GM19468 (cell line): ENCODE results near the gene FIBP.
A peak's percentile ranks its signal among the peaks of the same experiment; 100 is the strongest.
"Not testable (repeated sequence)": the region's sequence is repeated elsewhere in the genome, so short reads cannot be mapped to it uniquely, and the experiment has no call there.

ENCODE experiments used
- ATAC-seq: cut with Tn5 transposase; IDR thresholded peaks from one replicate; pipeline ENCODE4 v1.9.1; 2021; ENCODE audit warnings: mild to moderate bottlenecking, moderate library complexity, moderate number of reproducible peaks; ENCODE audit not compliant: unreplicated experiment; ENCODE audit errors: extremely low read depth

Gene FIBP

DNA sequence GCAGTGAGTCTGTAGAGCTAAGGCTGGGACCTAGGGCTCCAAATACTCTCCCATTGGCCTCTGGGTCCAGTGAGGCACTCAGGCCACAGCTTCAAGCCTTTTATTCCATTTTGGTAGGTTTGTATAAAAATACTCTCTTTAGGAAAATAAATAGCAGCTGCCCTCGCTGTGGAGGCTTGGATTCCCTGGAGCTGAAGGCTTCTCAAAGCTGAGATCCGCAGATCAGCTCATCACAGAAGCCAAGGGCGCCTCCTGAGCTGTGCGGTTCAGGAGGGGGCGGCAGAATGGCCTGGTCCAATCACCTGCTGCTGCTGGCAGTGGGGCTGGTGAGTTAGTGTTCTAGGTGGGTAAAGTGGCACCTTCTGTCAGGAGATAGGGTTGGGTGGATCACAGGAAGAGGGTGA is 3.9 kb upstream of the FIBP start:
- ATAC-seq = not testable (repeated sequence)

DNA sequence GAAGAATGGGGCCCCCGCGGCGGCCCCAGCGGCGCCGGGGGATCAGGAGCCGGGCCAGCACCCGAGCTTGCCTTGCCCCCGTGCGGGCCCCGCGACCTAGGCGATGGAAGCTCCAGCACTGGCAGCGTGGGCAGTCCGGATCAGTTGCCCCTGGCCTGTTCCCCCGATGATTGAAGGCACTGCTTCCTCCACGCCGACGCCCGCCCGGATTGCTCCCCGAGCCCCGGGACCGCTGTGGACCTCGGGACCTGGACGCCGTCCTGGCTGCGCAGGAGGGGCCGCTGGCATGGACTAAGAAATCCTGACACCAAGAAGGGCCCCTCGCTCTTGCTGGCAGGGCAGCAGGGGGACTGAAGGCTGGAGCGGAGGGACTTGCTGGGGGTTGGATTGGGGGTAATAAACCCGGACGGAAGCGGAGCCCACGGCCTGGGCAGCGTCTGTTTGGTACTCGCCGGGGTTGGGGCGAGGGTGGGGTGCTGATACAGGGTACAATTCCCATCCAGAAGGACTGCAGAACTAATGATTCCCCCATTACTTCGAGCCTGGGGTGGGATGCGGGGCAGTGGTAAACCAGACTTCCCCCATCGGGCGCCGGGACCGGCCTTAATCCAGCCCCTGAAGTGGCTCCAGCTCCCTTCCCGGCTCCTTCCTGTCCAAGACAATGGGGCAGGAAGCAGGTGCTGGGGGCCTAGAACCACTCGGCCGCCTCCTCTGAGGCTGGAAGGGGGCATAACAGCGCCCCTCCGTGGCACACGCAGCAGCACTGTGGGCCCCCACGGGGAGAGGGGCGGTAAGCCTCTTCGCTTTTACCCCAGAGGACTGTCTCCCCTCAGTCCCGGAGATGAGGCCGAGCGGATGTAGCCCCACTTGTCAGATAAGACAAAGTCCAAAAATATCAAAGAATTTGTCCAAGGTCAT is 3.2 kb upstream of the FIBP start:
- no peak for ATAC-seq

DNA sequence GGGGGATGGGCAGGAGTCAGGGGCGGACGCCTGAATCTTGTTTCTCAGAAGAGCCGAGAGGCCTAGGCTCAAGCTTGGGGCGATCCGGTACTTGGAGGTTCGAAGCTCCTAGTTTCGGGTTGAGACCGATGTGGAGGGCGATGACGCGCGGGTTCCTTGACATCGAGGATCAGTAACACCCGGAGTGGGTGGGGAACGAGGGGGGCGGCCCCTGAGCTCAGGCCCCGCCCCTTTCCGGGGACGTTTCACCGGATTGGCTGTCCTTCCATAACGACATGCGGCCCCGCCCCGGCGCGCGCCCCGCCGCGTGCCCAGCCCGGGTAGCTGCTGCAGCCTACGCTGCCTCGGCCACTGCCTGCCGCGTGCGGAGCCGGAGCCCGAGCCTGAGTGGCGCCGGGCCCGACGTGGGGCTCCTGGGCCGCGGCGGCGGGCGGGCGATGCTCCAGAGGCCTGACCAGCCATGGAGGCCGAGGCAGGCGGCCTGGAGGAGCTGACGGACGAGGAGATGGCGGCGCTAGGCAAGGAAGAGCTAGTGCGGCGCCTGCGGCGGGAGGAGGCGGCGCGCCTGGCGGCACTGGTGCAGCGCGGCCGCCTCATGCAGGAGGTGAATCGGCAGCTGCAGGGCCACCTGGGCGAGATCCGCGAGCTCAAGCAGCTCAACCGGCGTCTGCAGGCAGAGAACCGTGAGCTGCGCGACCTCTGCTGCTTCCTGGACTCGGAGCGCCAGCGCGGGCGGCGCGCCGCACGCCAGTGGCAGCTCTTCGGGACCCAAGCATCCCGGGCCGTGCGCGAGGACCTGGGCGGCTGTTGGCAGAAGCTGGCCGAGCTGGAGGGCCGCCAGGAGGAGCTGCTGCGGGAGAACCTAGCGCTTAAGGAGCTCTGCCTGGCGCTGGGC is 2.3 kb upstream of the FIBP start, which contains the start of gene CCDC85B:
CCDC85B (plus strand) TSS at position 350 of the 895 bp plus-strand sequence; CDS start at position 461, 111 bp downstream.
- peak; percentile 63 for ATAC-seq

DNA sequence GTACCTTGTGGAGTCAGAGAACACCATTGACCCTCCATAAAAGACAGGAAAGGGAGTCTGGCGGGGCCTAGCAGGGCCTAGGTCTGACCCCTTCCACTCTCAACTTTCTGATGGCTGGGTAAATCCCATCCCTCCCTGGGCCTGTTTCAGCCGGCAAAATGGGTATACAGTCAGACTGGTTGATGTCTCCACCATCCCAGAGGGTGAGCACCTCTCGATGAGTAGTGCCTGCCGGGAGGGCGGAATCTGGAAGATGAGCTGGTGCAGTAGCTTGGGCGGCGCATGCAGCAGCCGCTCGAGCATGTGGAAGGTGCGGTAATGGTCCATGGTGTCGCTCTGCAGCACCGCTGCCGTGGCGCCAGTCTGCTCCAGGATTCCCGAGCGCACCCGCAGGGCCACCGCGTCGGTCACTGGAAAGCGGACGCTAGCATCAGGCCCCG is 528 bp downstream of the FIBP start:
- ATAC-seq = no peak

DNA sequence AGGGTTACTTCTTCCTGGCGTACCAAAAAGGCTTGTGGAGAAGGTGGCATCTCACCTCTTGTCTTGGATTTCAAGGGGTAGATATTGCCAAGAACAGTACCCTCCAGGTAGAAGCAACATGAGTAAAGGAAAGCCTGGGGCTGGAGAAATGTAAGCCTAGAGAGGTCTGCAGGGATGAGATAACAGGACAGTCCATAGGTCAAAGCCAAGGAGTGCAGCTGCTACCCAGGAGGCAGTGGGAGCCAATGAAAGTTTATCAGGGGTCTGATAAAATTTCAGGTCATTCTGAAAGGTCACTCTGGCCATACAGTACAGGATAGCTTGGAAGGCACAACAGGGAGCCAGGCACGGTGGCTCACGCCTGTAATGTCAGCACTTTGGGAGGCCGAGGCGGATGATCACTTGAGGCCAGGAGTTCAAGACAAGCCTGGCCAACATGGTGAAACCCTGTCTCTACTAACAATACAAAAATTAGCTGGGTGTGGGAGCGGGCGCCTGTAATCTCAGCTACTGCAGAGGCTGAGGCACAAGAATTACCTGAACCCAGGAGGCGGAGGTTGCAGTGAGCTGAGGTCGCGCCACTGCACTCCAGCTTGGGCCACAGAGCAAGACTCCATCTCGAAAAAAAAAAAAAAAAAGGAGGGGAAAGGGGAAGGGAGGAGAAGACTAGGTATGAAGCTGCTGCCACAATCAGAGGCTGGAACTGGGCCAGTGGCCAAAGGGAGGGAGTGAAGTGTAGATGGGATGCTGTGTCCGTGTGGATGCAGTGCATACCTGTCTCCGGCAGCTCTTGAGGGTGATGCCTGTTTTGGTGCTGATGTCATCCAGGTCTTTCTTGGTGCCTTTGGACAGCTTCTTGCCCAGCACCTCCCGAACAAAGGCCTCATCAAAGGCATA is 1.2 kb downstream of the FIBP start:
- ATAC-seq = no peak

DNA sequence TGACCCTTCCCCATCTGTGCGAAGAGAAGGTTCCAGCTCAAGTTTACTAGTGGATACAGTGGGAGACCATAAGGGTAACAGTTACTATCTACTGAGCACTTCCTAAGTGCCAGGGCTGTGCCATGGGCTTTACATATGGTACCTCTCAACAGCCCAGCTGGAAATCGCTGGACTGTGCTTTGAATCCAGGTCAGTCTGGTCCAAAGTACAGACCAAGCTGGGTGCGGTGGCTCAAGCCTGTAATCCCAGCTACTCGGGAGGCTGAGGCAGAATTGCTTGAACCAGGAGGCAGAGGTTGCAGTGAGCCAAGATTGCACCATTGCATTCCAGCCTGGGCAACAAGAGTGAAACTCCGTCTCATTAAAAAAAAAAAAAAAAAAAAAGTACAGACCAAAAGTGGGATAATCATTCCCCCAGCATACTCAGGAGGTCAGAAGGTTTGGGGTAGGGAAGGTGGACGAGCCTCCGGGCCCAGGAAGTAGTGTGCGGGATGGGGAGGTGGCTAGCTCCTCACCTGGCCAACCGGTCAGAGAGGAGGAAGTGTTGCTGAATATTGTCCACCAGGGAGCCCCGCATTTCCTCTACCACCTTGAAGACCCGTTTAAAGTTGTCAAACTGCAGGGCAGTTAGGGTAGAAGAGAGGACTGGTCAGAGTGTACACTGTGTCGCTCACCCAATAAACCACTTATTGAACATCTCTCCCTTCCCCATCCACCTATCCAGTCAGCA is 2.3 kb downstream of the FIBP start:
- no peak for ATAC-seq

DNA sequence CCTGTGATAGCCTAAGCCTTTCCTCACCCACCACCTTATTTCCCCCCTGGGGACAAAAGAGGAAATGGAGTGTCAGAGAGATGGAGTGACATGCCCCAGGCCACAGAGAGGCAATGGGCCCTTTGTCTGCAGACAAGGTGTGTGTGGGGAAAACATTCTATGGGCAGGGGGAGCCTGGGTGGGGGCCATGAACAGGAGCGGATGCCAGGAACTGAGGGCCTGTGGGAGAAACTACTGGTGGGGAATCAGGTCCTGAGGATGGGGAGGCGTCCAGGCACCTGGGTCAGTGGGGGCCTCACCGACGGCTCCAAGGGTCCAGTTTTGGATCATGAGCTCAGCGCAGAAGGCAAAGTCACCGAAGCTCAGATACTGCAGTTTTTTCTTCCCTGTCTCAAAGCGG is 3.0 kb downstream of the FIBP start:
- ATAC-seq = no peak

DNA sequence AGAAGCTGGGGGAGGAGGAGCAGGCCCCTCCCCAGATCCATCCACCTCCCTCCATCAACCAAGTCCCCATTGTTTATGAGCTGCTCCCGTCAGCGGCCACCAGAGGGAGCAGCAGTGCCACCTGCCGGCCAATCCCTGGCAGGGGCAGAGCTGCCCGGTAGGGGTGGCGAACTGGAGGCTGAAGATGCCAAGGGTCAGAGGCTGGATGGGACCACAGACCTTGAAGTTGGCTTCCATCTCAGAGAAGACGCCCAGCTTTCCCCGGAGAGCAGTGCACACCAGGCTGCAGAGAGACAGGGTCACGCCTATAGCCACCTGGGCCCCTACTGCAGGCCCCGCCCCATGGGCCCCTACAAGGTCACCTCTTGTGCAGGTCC is 3.6 kb downstream of the FIBP start:
- ATAC-seq = no peak

DNA sequence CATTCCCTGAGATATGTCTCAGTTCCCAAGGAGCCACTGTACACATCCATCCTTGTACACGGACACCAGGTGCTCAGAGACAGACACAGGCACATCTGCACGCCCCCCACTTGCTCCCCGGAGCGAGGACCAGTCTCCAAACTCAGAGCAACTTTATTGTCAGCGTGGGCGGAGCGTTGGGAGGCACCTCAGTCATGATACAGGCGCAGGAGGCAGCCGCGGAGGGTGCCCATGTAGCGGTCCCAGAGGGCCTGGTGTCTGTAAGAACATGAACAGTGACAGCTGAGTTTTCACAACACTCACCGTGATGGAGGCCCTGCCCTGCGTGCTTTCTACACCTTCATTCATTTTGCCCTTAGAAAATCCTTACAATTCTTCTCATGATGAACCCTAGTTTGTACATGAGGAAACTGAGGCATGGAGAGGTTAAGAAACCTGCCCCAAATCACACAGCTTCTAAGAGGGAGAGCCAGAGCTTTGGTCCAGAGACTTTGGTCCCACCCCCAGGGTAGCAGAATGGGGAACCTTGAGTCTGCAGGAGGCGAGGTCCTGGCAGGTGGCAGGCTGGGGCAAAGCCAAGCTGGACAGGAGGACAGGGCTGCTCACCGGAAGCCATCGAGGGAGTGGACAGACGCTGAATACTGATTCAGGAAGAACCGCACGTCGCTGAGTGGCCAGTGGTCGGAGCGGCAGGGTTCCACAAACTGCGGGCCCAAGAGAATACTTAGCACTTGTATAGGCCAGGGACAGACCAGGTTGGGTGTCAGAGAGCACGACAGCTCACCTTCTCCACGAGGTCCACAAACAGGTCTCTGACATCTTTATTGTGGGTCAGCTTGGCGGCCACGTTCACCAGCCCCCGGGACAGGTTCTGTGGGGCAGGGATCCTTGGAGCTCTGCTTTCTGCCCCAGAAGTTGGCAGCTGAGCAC is 4.2 kb downstream of the FIBP start:
- no peak for ATAC-seq

DNA sequence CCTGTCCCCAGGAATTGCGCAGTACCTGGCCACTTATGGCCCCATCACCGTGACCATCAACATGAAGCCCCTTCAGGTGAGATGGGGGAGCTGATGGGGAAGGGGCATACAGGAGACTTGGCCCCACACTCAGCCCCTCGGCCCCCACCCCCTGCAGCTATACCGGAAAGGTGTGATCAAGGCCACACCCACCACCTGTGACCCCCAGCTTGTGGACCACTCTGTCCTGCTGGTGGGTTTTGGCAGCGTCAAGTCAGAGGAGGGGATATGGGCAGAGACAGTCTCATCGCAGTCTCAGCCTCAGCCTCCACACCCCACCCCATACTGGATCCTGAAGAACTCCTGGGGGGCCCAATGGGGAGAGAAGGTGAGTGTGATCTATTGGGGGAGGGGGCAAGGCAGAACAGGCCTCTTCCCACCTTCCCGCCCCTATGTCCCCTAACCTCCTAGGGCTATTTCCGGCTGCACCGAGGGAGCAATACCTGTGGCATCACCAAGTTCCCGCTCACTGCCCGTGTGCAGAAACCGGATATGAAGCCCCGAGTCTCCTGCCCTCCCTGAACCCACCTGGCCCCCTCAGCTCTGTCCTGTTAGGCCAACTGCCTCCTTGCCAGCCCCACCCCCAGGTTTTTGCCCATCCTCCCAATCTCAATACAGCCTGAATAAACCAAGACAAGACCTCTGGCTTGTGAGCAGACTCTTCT is 5.1 kb downstream of the FIBP start:
- ATAC-seq = no peak

DNA sequence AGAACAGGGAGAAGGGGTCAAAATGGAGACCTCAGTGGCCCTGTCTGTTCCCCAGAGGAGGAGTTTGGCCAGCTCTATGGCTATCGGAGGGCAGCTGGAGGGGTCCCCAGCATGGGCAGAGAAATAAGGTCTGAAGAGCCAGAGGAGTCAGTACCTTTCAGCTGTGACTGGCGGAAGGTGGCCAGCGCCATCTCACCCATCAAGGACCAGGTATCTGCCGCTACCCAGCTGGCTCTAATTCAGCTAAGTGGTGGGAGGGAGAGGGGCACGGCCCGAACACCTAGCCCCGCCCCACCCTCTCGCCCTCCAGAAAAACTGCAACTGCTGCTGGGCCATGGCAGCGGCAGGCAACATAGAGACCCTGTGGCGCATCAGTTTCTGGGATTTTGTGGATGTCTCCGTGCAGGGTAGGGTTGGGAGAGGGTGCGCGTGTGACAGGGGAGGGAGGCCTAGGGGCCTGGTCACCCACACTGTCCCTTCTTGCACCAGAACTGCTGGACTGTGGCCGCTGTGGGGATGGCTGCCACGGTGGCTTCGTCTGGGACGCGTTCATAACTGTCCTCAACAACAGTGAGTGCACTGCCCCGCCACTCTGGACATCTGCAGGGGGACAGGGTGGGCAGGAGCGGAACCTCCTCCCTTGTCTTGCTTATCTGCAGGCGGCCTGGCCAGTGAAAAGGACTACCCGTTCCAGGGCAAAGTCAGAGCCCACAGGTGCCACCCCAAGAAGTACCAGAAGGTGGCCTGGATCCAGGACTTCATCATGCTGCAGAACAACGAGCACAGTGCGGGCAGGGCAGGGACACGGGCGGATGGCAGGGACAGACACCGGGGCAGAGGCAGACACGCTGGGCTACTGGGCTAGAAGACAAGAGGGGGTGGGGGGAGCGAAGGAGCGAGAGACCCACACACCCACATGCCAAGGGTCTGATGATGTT is 5.9 kb downstream of the FIBP start:
- no peak for ATAC-seq

DNA sequence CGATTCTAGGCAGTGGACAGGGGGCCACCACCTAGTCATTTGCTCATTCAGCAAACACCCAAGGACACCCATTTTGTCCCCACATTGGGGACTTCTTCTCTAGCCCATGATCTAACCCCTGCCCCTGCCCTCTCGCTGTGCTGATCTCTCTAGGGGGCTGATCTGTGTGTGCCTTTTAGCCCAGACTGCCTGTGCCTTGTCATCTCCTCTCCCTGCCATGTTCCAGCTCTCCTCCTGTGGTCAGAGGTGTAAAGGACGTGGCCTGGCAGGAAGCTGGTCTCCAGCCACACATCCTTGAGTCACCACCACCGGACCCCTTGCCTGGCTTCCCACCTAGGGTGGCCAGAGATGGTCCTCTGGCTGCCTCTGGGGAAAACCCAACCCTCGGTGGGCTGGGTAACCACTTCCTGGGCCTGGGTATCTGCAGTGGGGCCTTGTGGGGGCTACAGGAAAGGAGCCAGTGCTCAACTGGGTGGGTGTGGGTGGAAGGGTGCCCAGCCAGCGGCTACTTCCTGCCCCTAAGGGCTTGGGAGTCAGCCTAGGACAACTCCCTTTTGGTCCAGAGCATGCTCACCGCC is 7.3 kb downstream of the FIBP start:
- no peak for ATAC-seq

DNA sequence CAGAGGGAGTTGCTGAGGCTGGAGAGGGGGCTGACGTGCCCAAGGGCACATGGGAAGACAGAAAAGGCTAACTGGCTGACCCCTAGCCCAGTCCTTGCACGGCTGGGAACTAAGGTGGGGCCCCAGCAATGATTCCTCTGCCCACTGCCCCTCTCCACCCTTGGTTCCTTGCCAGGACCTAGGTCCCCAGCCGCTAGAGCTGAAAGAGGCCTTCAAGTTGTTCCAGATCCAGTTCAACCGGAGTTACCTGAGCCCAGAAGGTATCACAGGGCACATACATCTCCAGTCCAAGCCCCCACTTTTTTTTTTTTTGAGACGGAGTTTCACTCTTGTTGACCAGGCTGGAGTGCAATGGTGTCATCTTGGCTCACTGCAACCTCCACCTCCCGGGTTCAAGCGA is 8.2 kb downstream of the FIBP start:
- no peak for ATAC-seq

DNA sequence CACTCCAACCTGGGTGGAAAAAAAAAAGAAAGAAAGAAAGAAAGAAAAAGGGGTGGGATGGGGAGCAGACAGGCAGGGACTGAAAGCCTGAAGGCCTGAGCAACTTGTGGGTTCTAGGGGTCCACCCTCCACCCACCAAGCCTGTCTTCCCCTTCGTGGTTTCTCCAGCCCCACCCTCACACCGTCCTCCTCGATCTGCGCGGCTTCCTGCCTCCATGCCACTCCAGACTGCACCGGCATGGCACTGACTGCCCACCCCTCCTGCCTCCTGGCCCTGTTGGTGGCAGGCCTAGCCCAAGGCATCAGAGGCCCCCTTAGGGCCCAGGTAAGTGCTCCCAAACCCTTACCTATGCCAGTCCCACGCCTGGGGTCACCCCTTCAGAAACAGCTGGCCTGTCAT is 8.7 kb downstream of the FIBP start, which contains the start of gene CTSW:
CTSW (plus strand) TSS at position 221 of the 400 bp plus-strand sequence; CDS start at position 239, 18 bp downstream.
- ATAC-seq = no peak

DNA sequence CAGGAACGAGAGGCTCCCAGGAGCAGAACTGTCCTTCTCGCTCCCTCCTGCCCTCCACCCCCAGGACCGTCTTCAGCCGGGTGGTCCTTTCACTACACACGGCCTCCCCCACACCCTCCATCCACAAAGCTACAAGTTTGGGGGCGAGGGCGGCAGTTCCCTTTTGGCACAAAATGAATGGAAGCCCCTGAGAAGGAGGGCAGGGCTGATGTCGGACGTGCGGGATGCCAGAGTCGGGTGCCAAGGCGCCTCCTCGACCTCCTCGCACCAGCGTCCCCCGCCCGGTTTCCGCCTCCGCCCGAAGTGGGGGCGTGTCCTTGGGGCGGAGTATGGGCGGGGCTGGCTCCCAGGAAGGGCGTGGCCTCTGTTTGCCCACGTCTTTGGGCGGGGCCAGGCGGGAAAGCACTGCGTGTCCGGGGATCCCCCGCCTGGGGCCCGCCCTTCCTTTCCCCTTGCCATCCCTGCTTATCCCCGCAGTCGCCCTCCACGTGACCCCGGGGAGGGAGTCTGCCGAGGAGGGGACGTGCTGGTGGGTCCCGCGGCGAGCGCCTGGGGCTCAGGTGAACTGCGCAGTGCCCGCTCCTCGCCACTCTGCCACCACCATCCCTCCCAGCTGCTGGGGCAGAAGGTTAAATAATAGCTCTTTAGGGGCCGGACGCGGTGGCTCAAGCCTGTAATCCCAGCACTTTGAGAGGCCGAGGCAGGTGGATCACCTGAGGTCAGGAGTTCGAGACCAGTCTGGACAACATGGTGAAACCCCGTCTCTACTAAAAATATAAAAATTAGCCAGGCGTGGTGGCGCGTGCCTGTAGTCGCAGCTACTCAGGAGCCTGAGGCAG is 14.7 kb downstream of the FIBP start:
- ATAC-seq = peak; percentile 72
